ENCODE data around the gene NT5DC2. TPM values are rescaled to one million over a fixed set of nuclear protein-coding genes. Genes with fewer than 3 reads are reported as not detected.
A peak's percentile ranks its signal among the peaks of the same experiment; 100 is the strongest.

Gene NT5DC2
- total RNA-seq (2014; rRNA removed; shearing (Covaris generic)): 68.6 and 73.1 TPM in 2 replicates

DNA sequence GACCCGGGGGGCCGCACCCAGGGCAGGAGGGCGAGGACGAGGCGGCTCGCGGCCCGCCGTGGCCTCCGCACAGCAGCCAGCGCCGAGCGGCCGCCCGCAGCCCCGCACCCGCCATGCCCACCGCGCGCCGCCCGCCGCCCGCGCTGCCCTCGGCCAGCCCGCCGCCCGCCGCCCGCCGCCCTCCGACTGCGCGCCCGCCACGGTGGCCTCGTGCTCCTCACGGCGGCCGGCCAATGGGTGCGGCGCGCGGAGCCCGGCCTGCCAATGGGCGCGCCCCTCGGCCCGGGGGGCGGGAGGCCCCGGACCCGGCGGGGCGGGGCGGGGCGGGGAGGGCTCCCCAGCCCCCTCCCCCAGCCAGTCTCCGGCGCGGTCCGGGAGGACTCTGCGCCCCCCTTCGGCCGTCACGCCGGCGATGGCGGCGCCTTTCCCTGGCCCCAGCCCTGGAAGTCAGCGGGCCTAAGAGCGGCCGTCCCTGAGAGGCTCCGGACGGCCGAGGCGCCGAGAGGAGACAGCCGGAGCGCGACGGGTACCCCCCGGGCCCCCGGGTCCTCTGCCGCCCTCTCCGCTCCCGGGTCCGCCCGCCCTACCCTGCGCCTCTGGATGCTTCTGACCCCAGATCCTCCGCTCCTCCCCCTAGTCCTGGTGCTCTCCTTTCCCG is at the start of gene NT5DC2:
TSS of gene NT5DC2 (minus strand) at position 235 of the 658 bp plus-strand sequence. CDS start at position 115, 120 bp downstream.
- peak; percentile 85 for DNase-seq (ENCODE audit: low read depth)

DNA sequence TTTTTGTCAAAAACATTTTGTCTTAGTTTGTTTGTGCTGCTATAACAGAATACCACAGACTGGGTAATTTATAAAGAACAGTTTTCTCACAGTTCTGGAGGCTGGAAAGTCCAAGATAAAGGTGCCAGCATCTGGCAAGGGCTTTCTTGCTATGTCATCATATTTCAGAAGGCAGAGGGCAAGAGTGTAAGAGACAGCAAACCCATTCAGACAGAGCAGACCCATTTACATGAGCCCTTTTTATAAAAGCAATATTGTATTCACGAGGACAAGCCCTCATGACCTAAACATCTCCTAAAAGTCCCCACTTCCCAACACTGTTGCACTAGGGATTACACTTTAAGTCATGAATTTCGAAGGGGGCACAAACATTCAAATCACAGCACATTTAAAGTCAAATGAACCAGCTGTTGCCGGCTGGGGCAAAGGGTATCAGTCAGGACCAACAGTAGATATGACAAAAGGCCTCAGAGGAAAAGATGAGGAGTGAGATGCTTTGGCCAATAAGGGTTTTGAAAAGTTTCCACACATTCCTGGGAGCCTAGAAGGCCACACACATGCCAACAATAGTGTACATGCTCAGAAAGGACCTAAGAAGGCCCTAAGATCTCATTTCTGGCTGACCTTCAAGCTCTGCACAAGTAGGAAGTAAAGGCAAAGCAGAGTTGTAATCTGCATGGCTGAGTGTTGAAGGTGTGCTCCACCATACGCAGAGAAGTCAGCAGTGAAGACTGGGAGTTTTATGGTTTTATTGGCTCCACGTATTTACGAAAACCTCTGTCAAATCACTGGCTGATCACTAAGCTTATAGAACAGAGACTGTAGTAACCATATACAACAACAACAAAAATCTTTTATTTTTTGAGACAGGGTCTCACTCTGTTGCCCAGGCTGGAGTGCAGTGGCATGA is 40.7 kb upstream of the NT5DC2 start:
- DNase-seq (ENCODE audit: low read depth): no peak

DNA sequence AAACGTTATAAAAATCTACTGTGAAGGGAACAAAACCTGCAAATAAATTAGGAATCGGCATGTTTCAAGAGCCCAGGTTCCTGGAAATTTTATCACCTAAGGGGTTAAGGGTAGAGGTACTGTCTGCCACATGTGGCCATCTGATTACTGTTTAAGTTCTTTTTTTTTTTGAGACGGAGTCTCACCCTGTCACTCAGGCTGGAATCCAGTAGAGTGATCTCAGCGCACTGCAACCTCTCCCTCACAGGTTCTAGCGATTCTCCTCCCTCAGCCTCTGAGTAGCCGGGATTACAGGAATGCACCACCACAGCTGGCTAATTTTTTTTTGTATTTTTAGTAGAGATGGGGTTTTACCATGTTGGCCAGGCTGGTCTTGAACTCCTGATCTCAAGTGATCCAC is 38.6 kb upstream of the NT5DC2 start:
- no peak for DNase-seq (ENCODE audit: low read depth)

DNA sequence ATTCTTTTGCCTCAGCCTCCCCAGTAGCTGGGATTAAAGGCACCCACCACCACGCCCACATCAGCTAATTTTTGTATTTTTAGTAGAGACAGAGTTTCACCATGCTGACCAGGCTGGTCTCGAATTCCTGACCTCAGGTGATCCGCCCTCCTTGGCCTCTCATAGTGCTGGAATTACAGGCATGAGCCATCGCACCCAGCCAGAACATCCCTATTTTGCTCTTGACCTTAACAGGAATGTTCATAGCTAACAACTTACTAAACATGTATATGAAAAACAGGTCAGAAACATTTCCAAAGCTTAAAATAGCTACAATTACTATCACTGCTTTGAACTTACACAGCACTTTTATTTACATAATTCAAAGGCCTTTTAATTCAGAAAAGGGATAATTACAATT is 36.4 kb upstream of the NT5DC2 start:
- DNase-seq (ENCODE audit: low read depth): no peak

DNA sequence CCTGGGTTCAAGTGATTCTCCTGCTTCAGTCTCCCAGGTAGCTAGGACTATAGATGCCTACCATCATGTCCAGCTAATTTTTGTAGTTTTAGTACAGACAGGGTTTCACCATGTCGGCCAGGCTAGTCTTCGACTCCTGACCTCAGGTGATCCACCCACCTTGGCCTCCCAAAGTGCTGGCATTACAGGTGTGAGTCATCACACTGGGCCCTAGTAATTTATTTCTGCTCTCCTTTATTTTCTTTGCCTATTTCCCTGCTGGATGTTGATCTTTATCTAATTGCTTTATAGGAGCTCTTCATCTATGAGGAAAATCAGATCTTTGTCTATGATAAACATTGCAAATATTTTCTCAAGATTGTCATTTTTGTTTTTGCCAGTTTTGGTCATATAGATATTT is 34.4 kb upstream of the NT5DC2 start:
- DNase-seq (ENCODE audit: low read depth): no peak

DNA sequence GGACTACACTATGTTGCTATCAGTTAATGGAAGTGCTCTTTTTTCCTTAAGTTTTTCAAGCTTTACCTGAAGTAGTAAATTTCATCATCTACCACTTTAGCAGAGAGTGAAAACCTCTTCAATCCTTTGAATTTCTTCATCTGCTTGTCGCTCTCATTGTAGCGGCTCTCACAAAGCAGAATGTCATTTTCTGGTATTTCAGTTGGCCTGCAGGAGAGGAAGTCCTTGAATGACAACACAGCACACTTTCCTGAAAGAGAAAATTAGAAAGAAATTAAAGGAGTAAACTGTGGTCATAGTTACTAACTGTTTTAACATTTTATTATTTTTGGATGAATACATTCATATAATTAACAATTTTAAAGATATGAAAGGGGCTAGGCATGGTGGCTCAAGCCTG is 30.3 kb upstream of the NT5DC2 start:
- DNase-seq (ENCODE audit: low read depth): no peak

DNA sequence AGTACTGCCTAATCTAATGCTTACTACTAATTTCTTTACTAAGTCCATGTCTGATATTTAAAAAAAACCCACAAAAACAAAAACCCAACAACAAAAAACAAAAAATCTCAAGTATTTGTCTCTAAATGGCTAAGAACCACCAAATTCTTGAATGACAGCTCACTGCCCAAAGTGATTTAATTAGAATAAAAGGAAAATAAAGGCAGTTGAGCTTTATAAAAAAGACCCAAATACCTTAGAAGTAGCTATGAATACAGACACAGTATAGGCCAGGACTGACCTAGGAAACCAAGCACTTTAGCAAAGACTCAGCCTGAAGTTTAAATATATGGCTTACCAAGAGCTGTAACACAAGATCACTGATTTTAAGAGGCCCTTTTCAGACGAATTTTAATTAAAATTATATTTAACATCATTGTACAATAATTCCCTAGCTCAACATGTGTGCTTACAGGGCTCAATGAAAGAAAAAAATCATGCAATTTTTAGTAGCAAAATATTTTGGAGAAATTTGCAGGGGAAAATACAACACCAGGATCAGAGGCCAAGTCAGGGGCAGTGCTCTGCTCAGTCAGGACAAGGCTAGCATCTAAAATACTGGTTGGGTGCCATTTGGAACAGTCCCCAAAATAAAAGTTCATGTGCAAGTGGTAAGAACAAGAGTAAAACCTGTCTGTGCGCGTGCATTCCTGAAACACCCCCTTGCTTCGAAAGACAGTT is 27.5 kb upstream of the NT5DC2 start:
- no peak for DNase-seq (ENCODE audit: low read depth)

DNA sequence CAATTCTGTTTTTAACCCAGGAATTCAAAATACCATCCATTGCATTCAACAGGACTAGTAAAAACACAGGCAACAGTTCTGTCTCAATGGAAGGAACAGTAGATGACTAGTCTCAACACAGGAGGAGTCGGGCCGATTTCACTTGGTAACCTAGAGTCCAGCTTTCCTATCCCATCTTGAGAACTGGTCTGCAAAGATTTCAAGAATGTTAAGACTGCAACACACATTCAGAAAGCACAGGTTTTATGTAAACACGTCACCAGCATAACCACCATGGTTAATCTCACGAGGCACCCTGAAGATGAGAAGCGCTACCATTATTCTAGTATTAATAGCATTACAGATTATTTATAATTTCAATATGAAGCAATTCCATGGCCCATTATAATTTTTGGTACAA is 24.8 kb upstream of the NT5DC2 start:
- DNase-seq (ENCODE audit: low read depth): no peak

DNA sequence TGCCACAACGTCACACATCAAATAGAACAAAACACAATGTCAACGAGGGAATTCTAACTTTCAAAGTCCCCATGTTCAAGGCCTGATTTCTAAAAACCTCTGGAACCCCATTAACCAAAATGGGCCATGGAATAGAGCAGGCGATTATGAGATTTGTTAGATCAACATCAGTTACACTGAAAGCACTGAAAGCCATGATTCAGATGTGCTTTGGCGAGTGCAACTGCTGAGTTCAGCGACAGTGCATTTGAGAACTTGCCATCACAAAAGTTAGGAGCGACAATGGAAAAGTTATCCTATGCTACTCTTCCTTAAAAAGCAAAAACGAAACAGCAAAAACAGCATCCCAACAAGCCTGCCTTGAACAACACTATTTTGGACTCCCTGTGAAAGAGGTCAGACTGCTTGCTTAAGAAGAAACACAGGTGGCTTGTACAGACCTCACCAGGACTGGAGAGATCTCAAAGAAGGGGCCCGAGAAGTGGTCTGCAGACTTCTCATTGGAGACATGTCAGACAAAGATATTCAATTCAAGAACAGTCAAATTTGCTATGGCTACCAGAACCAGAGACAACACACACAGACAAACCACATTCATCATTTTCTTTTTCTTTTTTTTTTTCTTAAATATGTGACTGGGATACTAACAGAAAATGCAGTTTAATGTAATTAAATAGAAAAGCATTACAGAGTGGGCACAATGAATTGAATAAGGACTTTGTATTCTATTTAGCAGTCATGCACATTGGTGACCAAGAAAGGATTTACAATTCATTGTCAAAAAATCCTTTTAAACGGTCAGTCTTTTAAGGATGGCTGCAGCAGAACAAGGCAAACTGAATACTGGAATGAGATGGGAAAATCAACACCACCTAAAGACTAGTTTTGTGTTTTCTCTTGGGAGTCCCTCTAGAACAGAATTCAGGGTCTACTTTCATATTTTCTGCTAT is 23.6 kb upstream of the NT5DC2 start:
- no peak for DNase-seq (ENCODE audit: low read depth)

DNA sequence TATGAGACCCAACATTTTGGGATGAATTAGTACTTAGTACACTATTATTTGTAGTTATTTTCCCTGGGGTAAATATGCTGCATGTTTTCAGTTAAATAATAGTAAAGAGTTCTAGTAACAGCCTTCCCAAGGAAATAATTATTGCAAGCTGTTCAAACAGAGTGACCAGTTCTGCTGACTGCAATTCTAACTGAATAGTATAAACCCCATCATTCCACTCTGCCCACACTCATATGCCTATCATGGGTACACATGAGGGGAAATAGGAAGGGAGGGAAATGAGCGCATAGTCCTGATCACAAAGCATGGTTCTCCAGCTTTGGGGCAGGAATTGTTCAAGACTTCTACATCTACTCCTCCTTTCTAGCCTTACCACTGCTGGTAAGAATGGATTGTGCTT is 21.4 kb upstream of the NT5DC2 start:
- no peak for DNase-seq (ENCODE audit: low read depth)

DNA sequence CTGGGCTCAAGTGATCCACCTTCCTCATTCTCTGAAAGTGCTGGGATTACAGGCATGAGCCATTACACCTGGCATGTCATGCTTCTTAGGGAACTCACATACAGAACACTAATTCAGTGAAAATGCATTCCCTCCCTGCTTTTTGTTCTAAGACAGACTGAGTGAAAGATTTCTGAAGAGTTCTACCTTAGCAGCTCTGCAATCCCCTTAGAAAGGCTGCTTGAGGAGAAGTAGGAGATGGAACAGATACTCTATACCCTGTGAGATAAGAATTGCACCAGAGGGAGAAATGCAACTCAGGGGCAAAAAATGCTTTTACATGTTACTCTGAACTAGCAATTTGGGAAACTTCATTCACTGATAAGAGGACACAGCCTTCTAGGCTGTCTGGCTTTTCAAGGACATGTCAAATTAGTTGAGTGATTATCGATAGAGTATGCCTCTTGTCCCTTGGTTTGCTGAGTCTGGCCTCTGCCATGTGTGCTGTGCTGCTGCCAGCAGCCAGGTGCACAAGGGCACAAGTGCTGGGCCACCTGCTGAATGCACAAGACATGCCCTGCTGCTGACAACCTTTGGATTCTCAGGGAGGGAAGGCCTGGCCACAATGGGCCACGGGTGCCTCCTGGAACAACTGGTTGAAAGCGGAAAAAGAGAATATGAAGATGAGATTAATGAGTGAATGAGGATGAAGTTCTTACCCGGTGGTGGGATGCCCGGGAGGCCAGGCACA is 20.5 kb upstream of the NT5DC2 start:
- DNase-seq (ENCODE audit: low read depth): no peak

DNA sequence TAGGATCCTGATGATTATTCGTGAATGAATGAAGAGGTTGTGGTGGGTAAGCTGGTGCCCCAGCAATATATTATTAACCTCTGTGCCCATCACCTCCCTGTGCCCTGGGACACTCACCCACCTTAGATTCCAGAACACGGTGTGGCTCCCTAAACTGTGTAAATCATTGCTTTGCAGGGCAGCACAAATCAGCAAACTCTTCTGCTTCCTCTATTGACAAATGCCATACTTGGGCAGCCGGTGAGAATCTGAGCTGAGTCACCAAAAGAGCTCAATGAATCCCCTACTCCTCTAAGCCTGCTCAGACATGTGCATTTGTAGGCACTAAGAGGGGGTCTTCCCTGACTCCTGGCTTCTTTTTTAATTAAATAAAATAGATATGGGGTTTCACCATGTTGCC is 18.4 kb upstream of the NT5DC2 start:
- DNase-seq (ENCODE audit: low read depth): no peak

DNA sequence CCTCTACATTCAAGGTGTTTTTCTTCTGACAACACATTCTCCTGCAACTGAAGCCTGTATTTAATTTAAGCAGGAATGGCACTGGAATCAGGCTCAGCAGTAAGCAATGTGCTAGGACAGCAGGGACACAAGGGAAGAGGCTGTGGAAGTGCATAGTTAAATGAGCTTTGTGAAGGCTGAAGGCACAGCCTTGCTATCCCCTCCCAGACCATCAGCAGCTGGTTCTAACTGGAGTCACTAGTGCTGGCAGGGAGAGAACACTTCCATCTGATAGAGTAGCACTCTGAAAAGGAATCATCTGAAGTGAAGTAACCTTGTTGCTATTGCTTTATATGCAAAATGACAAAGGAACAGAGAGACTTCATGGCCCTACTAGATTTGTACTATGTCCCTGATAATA is 17.5 kb upstream of the NT5DC2 start:
- no peak for DNase-seq (ENCODE audit: low read depth)

DNA sequence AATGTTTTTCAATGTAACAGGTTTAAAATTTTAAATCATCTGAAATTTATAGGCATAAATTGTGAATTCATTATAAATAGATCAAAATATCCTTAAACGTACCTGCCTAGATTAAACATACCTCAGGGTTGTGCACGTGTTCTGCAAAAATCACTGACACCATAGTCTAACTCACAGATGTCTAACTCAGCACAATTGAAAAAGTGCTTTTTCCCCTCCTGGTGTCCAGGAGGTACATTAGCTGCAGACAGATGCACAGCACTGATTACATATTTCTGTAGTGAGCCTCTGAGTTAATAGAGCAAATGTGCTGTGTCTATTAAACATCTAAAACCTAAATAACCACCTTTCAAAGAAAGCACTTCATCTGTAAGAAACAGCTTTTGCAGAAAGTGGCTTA is 13.5 kb upstream of the NT5DC2 start:
- DNase-seq (ENCODE audit: low read depth): no peak

DNA sequence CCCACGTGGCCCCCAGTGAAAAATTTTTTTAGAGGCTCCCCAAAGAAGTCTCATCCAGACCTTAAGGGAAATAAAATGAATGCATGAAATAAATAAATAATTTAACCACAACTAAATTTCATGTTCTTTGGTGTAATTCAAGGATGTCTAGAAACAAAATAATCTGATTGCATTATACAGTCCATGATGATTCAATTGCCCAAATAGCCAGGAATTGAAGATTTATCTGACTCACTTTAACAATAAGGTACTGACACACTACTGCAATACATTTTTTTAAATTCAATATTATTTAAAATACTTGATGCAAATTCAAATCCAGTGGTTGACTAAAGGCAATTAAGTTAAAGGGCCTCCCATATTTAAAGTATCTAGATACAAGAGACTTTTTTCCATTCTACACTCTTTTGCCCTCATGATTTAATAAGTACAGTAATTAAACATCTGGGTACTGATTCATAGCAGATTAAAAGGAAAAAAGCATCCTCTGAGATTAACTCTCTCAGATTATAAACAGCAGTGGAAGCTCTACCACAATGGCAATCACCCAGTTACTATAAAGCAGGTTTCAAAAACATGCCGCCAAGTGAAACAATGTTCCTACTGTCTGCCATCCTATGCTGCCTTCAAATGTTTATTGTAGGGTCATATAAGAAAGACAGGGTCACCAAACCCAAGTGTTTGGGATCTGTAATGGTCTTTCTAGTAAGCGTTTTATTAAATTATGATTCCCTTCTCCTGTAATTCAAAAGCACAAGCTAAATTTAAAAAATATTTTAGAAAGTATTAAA is 12.6 kb upstream of the NT5DC2 start:
- no peak for DNase-seq (ENCODE audit: low read depth)

DNA sequence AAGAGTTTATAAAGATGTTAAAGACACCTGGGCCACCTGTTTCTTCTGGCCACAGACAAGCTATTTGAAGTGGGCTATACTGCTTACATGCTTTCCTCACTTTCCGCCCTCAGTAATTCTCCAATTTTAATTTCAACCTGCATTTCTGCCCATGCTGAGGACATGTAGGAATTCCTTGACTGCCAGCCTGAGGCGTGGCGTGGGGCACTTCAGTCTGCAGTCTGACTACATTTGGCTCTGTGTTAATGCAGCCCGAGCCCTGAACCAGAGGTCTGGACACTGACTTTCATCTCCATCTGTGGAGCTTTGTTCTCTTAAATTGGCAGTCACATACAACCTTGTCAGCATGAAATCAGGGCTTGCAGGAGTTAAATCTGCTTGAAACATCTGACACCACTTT is 11.3 kb upstream of the NT5DC2 start:
- DNase-seq (ENCODE audit: low read depth): no peak

DNA sequence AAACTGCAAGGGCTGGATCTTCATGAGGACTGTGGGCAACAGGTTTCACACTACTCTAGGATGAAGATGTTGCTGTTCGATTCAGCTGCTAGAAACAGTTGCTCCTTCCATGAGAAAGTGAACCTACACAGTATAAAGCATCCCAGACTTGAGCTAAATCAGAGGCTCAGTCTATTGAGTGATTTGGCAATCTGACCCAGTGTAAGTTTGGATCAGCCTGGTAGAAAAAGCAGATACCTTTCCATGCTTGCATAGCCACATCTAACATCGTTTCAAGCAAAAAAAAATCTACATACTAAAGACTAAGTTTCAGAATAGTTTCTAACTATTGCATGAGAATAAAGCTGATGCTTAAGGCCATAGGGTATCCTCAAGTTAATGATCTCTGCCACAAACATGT is 7.4 kb upstream of the NT5DC2 start:
- no peak for DNase-seq (ENCODE audit: low read depth)

DNA sequence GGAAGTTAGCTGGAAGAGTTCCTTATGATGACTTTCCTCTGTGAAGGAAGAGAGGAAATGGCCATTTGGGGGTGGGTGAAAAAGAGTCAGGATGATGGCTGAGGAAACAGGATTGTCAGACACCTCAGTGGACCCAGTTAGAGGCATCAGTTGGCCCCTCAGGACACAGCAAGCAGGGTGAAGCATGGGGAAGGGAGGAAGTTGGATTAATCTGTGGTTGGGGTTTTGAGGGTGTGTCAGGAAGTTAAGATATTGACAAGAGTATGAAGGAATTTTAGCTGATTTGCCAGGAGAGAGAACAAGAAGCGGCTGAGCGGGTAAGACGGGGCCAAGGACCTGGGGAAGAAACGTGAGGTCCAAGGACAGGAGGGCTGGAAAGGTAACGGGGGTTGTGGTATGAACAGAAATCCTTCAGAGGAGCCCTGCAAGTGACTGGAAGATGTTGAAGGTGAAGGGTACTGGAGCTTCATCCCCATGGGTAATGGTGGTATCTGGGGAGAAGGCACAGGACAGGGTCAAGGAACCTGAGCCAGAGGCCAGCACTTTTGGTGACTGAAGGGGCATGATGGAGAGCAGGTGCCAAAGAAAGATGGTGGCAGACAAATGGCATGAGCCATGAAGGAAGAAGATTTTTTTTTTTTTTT is 5.5 kb upstream of the NT5DC2 start:
- no peak for DNase-seq (ENCODE audit: low read depth)

DNA sequence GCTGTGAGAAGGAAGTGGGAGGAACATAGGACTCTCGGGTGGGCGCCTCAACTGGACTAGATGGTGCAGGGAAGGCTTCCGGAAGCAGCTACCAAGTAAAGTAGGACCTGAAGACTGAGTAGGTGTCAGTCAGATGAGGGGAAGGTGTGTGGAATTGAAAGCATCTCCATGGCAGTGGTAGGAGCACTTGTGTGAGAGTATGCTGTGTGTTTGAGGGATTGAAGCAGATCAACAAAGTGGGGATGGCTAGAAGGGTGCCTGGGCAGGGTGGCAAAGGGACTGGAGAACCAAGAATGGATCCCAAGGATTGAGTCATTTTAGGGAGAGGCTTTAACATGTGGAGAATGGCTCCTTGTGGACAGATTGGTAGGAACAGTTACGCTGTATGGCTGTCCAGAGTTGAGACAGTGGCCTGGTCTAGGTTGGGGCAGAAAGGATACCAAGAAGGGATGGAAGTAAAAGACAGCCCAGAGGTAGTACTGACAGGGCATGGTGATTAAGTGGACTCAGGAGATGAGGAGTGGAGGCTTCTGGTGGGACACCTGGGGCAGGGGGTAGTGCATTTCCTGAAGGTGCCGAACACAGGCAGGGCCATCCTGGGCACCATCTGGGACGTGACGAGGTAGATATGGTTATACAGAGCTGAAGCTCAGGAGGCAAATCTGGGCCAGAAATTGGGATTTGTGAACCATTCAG is 4.2 kb upstream of the NT5DC2 start:
- no peak for DNase-seq (ENCODE audit: low read depth)

Data from Daoy (cell line).